ENCODE results near the gene LRGUK.

LRGUK gene

GRCh38 chr7:134105841-134106240, 21.3 kb upstream of the LRGUK start:
- no peak overlapping the region for H3K4me3 ChIP-seq (ENCODE audit: low read length)
- no peak for DNase-seq (ENCODE audit: low read depth)
- TF ChIP-seq CTCF (conservative IDR thresholded peaks at IDR 0.05; ENCODE audit: low read length) = no peak

GRCh38 chr7:134108802-134109201, 18.3 kb upstream of the LRGUK start:
- DNase-seq (ENCODE audit: low read depth) = no peak
- no peak for TF ChIP-seq CTCF (conservative IDR thresholded peaks at IDR 0.05; ENCODE audit: low read length)
- H3K4me3 ChIP-seq (ENCODE audit: low read length) = no peak overlapping the region

GRCh38 chr7:134113655-134114054, 13.5 kb upstream of the LRGUK start:
- no peak for TF ChIP-seq CTCF (conservative IDR thresholded peaks at IDR 0.05; ENCODE audit: low read length)
- DNase-seq (ENCODE audit: low read depth) = no peak
- no peak overlapping the region for H3K4me3 ChIP-seq (ENCODE audit: low read length)

- H3K4me3 ChIP-seq (ENCODE audit: low read length) = no peak overlapping the region
- TF ChIP-seq CTCF (conservative IDR thresholded peaks at IDR 0.05; ENCODE audit: low read length) = no peak
- no peak for DNase-seq (ENCODE audit: low read depth)
These were observed 12.1 kb upstream of the LRGUK start for GRCh38 chr7:134114992-134115391.

- no peak overlapping the region for H3K4me3 ChIP-seq (ENCODE audit: low read length)
- TF ChIP-seq CTCF (conservative IDR thresholded peaks at IDR 0.05; ENCODE audit: low read length) = no peak
- no peak for DNase-seq (ENCODE audit: low read depth)
These were observed 6.7 kb upstream of the LRGUK start for GRCh38 chr7:134120405-134120804.

GRCh38 chr7:134121632-134122139, 5.5 kb upstream of the LRGUK start:
- DNase-seq (ENCODE audit: low read depth) = no peak
- H3K4me3 ChIP-seq (ENCODE audit: low read length) = no peak overlapping the region
- TF ChIP-seq CTCF (conservative IDR thresholded peaks at IDR 0.05; ENCODE audit: low read length) = no peak

- no peak for DNase-seq (ENCODE audit: low read depth)
- TF ChIP-seq CTCF (conservative IDR thresholded peaks at IDR 0.05; ENCODE audit: low read length) = no peak
- no peak overlapping the region for H3K4me3 ChIP-seq (ENCODE audit: low read length)
These were observed 4.2 kb upstream of the LRGUK start for GRCh38 chr7:134122980-134123379.

Data from AG10803 (cell line).